Right atrium auricular region (tissue), 2 donors: ENCODE results near the gene CCL8. TPM values are rescaled to one million over a fixed set of nuclear protein-coding genes. Genes with fewer than 3 reads are reported as not detected.
A peak's percentile ranks its signal among the peaks of the same experiment; 100 is the strongest.

Experiments used
- DNase-seq: peaks from one replicate; pipeline ENCODE4 v3.0.0-alpha.2; 2019; ENCODE audit warnings: low spot score
- H3K27ac ChIP-seq, 2 donors: fragments of 200-600 bp; sonication (generic); 1 replicate in 1 of 2; 2 replicates in 1 of 2; pipeline ENCODE4 v1.5.1; 2016 to 2019
- H3K27me3 ChIP-seq, 2 donors: fragments of 200-600 bp; sonication (generic); one replicate each; pipeline versions ENCODE4 v1.5.1 to v1.6.0; 2017 to 2019
- H3K36me3 ChIP-seq: fragments of 200-600 bp; sonication (generic); one replicate; pipeline ENCODE4 v1.5.1; 2016
- H3K4me1 ChIP-seq, 2 donors: fragments of 200-600 bp; sonication (generic); one replicate each; pipeline versions ENCODE4 v1.5.1 to v1.6.0; 2017 to 2019
- H3K4me3 ChIP-seq, 2 donors: fragments of 200-600 bp; sonication (generic); 1 replicate in 1 of 2; 2 replicates in 1 of 2; pipeline ENCODE4 v1.5.1; 2017 to 2019; ENCODE audit warnings: mild to moderate bottlenecking in 1 of 2, moderate library complexity in 1 of 2
- H3K9me3 ChIP-seq, 2 donors: fragments of 200-600 bp; sonication (generic); one replicate each; pipeline ENCODE4 v1.5.1; 2019
- CTCF ChIP-seq, 2 donors: fragments of 200-600 bp; sonication (generic); IDR thresholded peaks; one replicate each; pipeline ENCODE4 v1.5.1; 2019; ENCODE audit warnings: antibody characterized with exemption in 2 of 2
- total RNA-seq, 2 donors: library from RNA; depleted of rRNA; stranded (reverse); fragments of >200 nt; gene quantifications; one replicate each; pipeline ENCODE4 v1.1.0, GENCODE V29; 2016

The CCL8 gene
- total RNA-seq, 2 donors from 2014 or later: 0.52 TPM; not detected in 1

- peaks cover 0 to 6% of the 10 kb centered on the region in 2 donors for H3K4me1 ChIP-seq
- H3K9me3 ChIP-seq: peaks cover 0 to 6% of the 10 kb centered on the region in 2 donors
- DNase-seq: no peak
- no peak within 1 kb of the TSS for H3K27ac ChIP-seq
- no peaks in the 10 kb centered on the region for H3K27me3 ChIP-seq
- no peak within 1 kb of the TSS for H3K4me3 ChIP-seq
- no peaks in the 10 kb centered on the region for H3K36me3 ChIP-seq
- TF ChIP-seq CTCF (IDR thresholded peaks at IDR 0.05): no peak
These were observed 37.0 kb downstream of the CCL8 start, which contains the start of gene CCL13 for GRCh38 chr17:34356194-34356593. CCL13 (plus strand) TSS chr17:34356480; CDS start chr17:34356527, 47 bp downstream.

DNA sequence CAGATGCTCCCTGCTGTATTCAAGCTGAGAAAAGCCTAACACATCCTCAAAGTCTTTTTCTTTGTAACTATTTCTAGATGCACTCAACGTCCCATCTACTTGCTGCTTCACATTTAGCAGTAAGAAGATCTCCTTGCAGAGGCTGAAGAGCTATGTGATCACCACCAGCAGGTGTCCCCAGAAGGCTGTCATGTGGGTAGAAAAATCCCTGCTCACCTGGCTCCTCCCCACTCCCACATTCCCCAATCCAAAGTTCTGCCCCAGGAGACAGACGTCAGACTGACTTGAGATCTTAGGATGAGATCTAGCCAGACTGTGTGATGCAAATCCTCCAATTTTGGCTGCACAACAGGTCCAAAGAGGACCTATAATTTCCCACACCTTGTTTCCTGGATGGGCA lies 38.2 kb downstream of the CCL8 start:
- Histone ChIP-seq H3K9me3 (peaks cover 0 to 6% of the 10 kb centered on the region in 2 donors), H3K27ac (no peak overlapping the region), H3K36me3 (no peaks in the 10 kb centered on the region), H3K27me3 (no peaks in the 10 kb centered on the region), H3K4me3 (no peak overlapping the region), H3K4me1 (peaks cover 0 to 9% of the 10 kb centered on the region in 2 donors)
- no peak for DNase-seq
- no peak for TF ChIP-seq CTCF (IDR thresholded peaks at IDR 0.05)

DNA sequence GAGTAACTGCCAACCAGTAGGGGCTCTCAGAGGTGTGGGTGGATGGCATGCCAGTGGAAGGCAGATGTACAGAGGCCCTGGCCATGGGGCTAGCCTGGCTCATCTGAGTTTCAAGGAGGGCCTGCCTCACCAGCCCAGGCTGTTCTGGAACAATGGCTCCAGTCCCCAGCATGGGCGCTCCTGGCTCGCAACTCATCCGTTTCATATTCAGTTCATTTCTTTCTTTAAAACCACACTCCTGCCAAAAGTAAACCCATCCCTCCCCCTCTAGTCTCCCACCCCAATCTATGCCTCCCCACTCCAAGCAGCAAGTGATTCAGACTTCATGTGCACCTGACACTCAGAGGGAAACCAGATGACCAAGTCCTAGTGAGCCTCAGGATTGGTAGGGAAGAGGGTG lies 39.4 kb downstream of the CCL8 start:
- Histone ChIP-seq H3K27me3 (no peaks in the 10 kb centered on the region), H3K4me3 (no peak overlapping the region), H3K27ac (no peak overlapping the region), H3K9me3 (peaks cover 0 to 5% of the 10 kb centered on the region in 2 donors), H3K4me1 (peaks cover 0 to 9% of the 10 kb centered on the region in 2 donors), H3K36me3 (no peaks in the 10 kb centered on the region)
- no peak for TF ChIP-seq CTCF (IDR thresholded peaks at IDR 0.05)
- DNase-seq: no peak

GRCh38 chr17:34360601-34361270 lies 41.5 kb downstream of the CCL8 start:
- H3K4me3 ChIP-seq: no peak overlapping the region
- no peaks in the 10 kb centered on the region for H3K27me3 ChIP-seq
- H3K36me3 ChIP-seq: no peaks in the 10 kb centered on the region
- H3K4me1 ChIP-seq: peaks cover 0 to 9% of the 10 kb centered on the region in 2 donors
- no peaks in the 10 kb centered on the region for H3K9me3 ChIP-seq
- H3K27ac ChIP-seq: no peak overlapping the region
- TF ChIP-seq CTCF (IDR thresholded peaks at IDR 0.05): no peak
- DNase-seq: no peak

DNA sequence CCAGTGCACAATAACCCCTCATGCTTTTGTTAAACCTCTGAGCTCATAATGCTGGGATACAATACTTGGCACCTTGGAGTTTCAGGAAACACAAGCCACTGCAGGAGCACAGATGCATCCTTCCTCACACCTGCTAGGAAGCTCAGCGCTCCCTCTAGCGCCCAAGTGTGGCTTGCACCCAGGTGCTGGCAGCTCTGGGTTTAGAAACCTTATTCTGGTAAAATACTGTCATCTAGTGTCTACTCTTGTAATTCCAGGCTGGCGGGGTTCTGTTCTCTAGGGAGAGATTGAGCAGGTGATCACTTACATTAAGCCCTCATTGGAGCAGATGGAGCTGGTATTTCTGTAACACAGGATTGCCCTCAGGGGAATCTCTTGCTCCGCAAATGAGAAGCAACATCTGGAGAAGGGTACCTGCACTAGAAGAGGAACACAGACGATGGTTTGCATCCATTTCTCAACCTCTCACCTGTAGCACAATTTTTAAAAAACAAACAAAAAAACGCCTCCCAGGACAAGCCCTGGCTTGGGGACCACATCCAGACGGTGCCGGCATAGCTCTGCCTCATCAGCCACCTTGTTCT lies 42.3 kb downstream of the CCL8 start:
- Histone ChIP-seq H3K27ac (no peak overlapping the region), H3K9me3 (no peaks in the 10 kb centered on the region), H3K4me1 (peaks cover 0 to 9% of the 10 kb centered on the region in 2 donors), H3K36me3 (no peaks in the 10 kb centered on the region), H3K27me3 (no peaks in the 10 kb centered on the region), H3K4me3 (no peak overlapping the region)
- peak; percentile 88 for DNase-seq
- TF ChIP-seq CTCF (IDR thresholded peaks at IDR 0.05): peak; percentile 98 to 100
